GM19395 (cell line): Measurements from ENCODE around the gene JMJD1C.
"Not testable (repeated sequence)": the region's sequence is repeated elsewhere in the genome, so short reads cannot be mapped to it uniquely, and the experiment has no call there.

Source experiments
- ATAC-seq: cut with Tn5 transposase; IDR thresholded peaks from one replicate; pipeline ENCODE4 v1.9.1; 2021; ENCODE audit warnings: mild to moderate bottlenecking, moderate library complexity; ENCODE audit not compliant: unreplicated experiment

JMJD1C gene

GRCh38 chr10:63368365-63368764, 97.4 kb downstream of the JMJD1C start:
- ATAC-seq: no peak

- no peak for ATAC-seq
Observed at GRCh38 chr10:63366933-63367332, 98.8 kb downstream of the JMJD1C start.

- ATAC-seq: no peak
Observed at GRCh38 chr10:63365976-63366765, 99.6 kb downstream of the JMJD1C start.

- no peak for ATAC-seq
Observed at GRCh38 chr10:63364918-63365317, 100.9 kb downstream of the JMJD1C start.

GRCh38 chr10:63363951-63364350, 101.8 kb downstream of the JMJD1C start:
- ATAC-seq: no peak

GRCh38 chr10:63355682-63356081, 110.1 kb downstream of the JMJD1C start:
- ATAC-seq: peak; percentile 23

- ATAC-seq: no peak
Observed at GRCh38 chr10:63352976-63353375, 112.8 kb downstream of the JMJD1C start.

GRCh38 chr10:63348245-63348850, 117.4 kb downstream of the JMJD1C start:
- ATAC-seq: no peak

- ATAC-seq: no peak
Observed at GRCh38 chr10:63346015-63346441, 119.7 kb downstream of the JMJD1C start.

GRCh38 chr10:63344269-63344668, 121.5 kb downstream of the JMJD1C start:
- no peak for ATAC-seq

- ATAC-seq: no peak
Observed at GRCh38 chr10:63343476-63343875, 122.3 kb downstream of the JMJD1C start.

- not testable (repeated sequence) for ATAC-seq
Observed at GRCh38 chr10:63339640-63340039, 126.1 kb downstream of the JMJD1C start.

GRCh38 chr10:63337455-63338251, 128.1 kb downstream of the JMJD1C start:
- no peak for ATAC-seq

- no peak for ATAC-seq
Observed at GRCh38 chr10:63331586-63331985, 134.2 kb downstream of the JMJD1C start.

GRCh38 chr10:63324495-63324854, 141.3 kb downstream of the JMJD1C start:
- ATAC-seq: no peak

- no peak for ATAC-seq
Observed at GRCh38 chr10:63323701-63324494, 141.9 kb downstream of the JMJD1C start.

- no peak for ATAC-seq
Observed at GRCh38 chr10:63320683-63321082, 145.1 kb downstream of the JMJD1C start.

GRCh38 chr10:63319231-63319630, 146.5 kb downstream of the JMJD1C start:
- ATAC-seq: no peak

- ATAC-seq: no peak
Observed at GRCh38 chr10:63318491-63318890, 147.3 kb downstream of the JMJD1C start.

GRCh38 chr10:63314020-63314419, 151.8 kb downstream of the JMJD1C start:
- ATAC-seq: no peak
